HEK293 (cell line): ENCODE data around the gene MARCHF5.
"Not testable (repeated sequence)": the region's sequence is repeated elsewhere in the genome, so short reads cannot be mapped to it uniquely, and the experiment has no call there.

Source experiments
- CTCF ChIA-PET: fragments of 350-600 bp; formaldehyde crosslinking; extraction: SDS; loops from one replicate; lab custom pipeline; 2021; ENCODE audit warnings: antibody characterized with exemption; lab: Yijun Ruan, JAX
- POLR2A ChIA-PET: fragments of 300-600 bp; formaldehyde crosslinking; extraction: SDS; loops from one replicate; lab custom pipeline; 2020; ENCODE audit warnings: antibody characterized with exemption, inconsistent platforms; lab: Yijun Ruan, JAX
- H3K27ac ChIP-seq: fragments of 200-500 bp; sonication (Bioruptor generic); 2 replicates; pipeline ENCODE4 v1.5.1; 2014; ENCODE audit warnings: low read depth, low read length, control low read depth, inconsistent platforms; ENCODE audit errors: extremely low read depth
- H3K36me3 ChIP-seq, 2 experiments: fragments of 200-500 bp in 1 of 2; sonication (Bioruptor generic) in 1 of 2; 1 replicate in 1 of 2; 2 replicates in 1 of 2; pipeline ENCODE4 v1.5.1; 2014 to 2017; ENCODE audit warnings: inconsistent platforms in 2 of 2, low read length in 2 of 2; ENCODE audit not compliant: control insufficient read depth in 2 of 2, insufficient read depth in 1 of 2
- H3K4me1 ChIP-seq: fragments of 200-500 bp; sonication (Bioruptor generic); 2 replicates; pipeline ENCODE4 v1.5.1; 2014; ENCODE audit warnings: mild to moderate bottlenecking, low read length, inconsistent platforms; ENCODE audit not compliant: control insufficient read depth, insufficient read depth
- H3K4me3 ChIP-seq: 2 replicates; pipeline ENCODE4 v1.5.1; 2011; ENCODE audit warnings: low read depth, mild to moderate bottlenecking, control low read depth, low read length, moderate library complexity
- H3K9me3 ChIP-seq: fragments of 200-500 bp; sonication (Bioruptor generic); 2 replicates; pipeline ENCODE4 v1.5.1; 2014; ENCODE audit warnings: low read depth, low read length, inconsistent platforms; ENCODE audit not compliant: control insufficient read depth, insufficient read depth
- IKZF3 ChIP-seq: fragments of 450-650 bp; IDR thresholded peaks from 2 replicates; pipeline ENCODE4 v1.5.0; 2018; ENCODE audit warnings: missing biosample characterization, mild to moderate bottlenecking, missing genetic modification characterization, moderate library complexity
- PRDM10 ChIP-seq: fragments of 450-650 bp; formaldehyde crosslinking; IDR thresholded peaks from 2 replicates; pipeline ENCODE4 v1.5.1; 2016; ENCODE audit warnings: missing biosample characterization, missing genetic modification characterization
- SALL2 ChIP-seq: fragments of 450-650 bp; formaldehyde crosslinking; IDR thresholded peaks from 2 replicates; pipeline ENCODE4 v1.5.0; 2017; ENCODE audit warnings: missing biosample characterization, mild to moderate bottlenecking, missing genetic modification characterization, borderline replicate concordance
- ZBTB10 ChIP-seq: fragments of 450-650 bp; formaldehyde crosslinking; IDR thresholded peaks from 2 replicates; pipeline ENCODE4 v1.5.1; 2016; ENCODE audit warnings: missing biosample characterization, missing genetic modification characterization
- ZIC2 ChIP-seq: fragments of 450-650 bp; formaldehyde crosslinking; IDR thresholded peaks from 2 replicates; pipeline ENCODE4 v1.5.1; 2016; ENCODE audit warnings: missing biosample characterization, missing genetic modification characterization
- ZNF169 ChIP-seq: fragments of 450-650 bp; formaldehyde crosslinking; IDR thresholded peaks from 2 replicates; pipeline ENCODE4 v1.5.1; 2016; ENCODE audit warnings: missing biosample characterization, missing genetic modification characterization
- ZNF174 ChIP-seq: fragments of 450-650 bp; formaldehyde crosslinking; IDR thresholded peaks from 2 replicates; pipeline ENCODE4 v1.5.0; 2017; ENCODE audit warnings: missing biosample characterization, mild to moderate bottlenecking, missing genetic modification characterization
- ZNF184 ChIP-seq: fragments of 450-650 bp; IDR thresholded peaks from 2 replicates; pipeline ENCODE4 v1.5.1; 2018; ENCODE audit warnings: missing biosample characterization, mild to moderate bottlenecking, missing genetic modification characterization
- ZNF19 ChIP-seq: fragments of 450-650 bp; formaldehyde crosslinking; IDR thresholded peaks from 2 replicates; pipeline ENCODE4; 2016; ENCODE audit warnings: missing biosample characterization, missing genetic modification characterization, low read depth
- ZNF449 ChIP-seq: fragments of 450-650 bp; formaldehyde crosslinking; IDR thresholded peaks from 2 replicates; pipeline ENCODE4 v1.5.1; 2017; ENCODE audit warnings: missing biosample characterization, mild to moderate bottlenecking, missing genetic modification characterization, moderate library complexity
- TF ChIP-seq, protein P1 (sequence below): fragments of 450-650 bp; formaldehyde crosslinking; IDR thresholded peaks from 2 replicates; pipeline ENCODE4 v1.5.1; 2016; ENCODE audit warnings: missing biosample characterization, missing genetic modification characterization

Gene MARCHF5

DNA sequence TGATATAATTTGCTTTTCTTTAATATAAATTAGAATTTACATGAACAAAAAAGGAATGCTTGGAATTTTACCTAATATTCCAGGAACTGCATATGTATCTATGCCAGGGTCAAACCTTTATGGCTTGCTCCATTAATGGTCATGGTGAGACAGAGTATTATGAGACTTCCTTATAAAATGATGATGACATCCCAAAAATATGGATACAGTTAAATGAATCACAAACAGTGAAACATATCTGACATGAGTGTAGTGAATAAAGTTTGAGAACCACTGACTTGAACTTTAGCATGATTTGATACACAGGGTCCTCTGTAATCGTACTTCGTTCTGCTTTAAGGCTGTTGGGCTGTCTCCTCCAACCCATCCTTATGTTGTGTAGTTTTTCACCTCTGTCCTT, 51.8 kb downstream of the MARCHF5 start:
- Histone ChIP-seq H3K4me1 (no peaks in the 10 kb centered on the region), H3K36me3 (peaks cover 28 to 44% of the 10 kb centered on the region in 2 experiments), H3K27ac (no peak overlapping the region), H3K9me3 (no peaks in the 10 kb centered on the region), H3K4me3 (no peak overlapping the region)
- POLR2A ChIA-PET, result no interaction called here
- CTCF ChIA-PET, result interaction anchor here (0.7 kb wide), 1 partner anchor 620 kb away, joined by 3 read pairs; no protein-coding TSS in a partner anchor
- TF ChIP-seq ZNF19 (tag by site-specific recombination), result no peak
- TF ChIP-seq PRDM10 (tag by site-specific recombination), result no peak
- TF ChIP-seq, protein P1, sequence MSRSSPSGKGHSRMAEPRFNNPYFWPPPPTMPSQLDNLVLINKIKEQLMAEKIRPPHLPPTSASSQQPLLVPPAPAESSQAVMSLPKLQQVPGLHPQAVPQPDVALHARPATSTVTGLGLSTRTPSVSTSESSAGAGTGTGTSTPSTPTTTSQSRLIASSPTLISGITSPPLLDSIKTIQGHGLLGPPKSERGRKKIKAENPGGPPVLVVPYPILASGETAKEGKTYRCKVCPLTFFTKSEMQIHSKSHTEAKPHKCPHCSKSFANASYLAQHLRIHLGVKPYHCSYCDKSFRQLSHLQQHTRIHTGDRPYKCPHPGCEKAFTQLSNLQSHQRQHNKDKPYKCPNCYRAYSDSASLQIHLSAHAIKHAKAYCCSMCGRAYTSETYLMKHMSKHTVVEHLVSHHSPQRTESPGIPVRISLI (tag by site-specific recombination), result no peak
- TF ChIP-seq SALL2 (tag by site-specific recombination), result no peak
- TF ChIP-seq ZNF169 (tag by site-specific recombination), result no peak
- TF ChIP-seq ZBTB10 (tag by site-specific recombination), result no peak
- no peak for TF ChIP-seq ZNF184 (tag by site-specific recombination)
- no peak for TF ChIP-seq ZNF174
- no peak for TF ChIP-seq ZIC2 (tag by site-specific recombination)
- TF ChIP-seq IKZF3 (tag by site-specific recombination), result no peak
- TF ChIP-seq ZNF449, result no peak

- CTCF ChIA-PET, result not testable (repeated sequence)
Measured at GRCh38 chr10:92345575-92345974, 54.6 kb downstream of the MARCHF5 start.

DNA sequence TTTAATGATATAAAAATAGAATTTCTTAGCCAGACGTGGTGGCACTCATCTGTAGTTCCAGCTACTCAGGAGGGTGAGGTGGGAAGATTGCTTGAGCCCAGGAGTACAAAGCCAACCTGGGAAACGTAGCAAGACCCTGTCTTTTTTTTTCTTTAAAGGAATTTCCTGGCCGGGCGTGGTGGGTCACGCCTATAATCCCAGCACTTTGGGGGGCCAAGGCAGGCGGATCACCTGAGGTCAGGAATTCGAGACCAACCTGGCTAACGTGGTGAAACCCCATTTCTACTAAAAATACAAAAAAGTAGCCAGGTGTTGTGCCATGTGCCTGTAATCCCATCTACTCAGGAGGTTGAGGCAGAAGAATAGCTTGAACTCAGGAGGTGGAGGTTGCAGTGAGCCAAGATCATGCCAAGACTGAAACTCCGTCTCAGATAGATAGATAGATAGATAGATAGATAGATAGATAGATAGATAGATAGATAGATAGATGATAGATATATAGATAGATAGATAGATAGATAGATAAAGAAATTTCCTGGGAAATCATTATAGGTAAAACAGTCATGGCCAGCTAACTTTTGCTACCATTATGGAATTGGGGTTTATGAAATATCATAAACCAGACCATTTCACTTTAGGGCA, 56.2 kb downstream of the MARCHF5 start:
- peaks cover 27 to 60% of the 10 kb centered on the region in 2 experiments for H3K36me3 ChIP-seq
- H3K4me1 ChIP-seq, CTCF ChIA-PET, H3K9me3 ChIP-seq, POLR2A ChIA-PET, H3K27ac ChIP-seq, H3K4me3 ChIP-seq: not testable (repeated sequence)

More at GRCh38 chr10:92345575-92345974, 54.6 kb downstream of the MARCHF5 start:
- not testable (repeated sequence) for H3K4me3 ChIP-seq, H3K27ac ChIP-seq, H3K9me3 ChIP-seq, H3K4me1 ChIP-seq
- peaks cover 32 to 62% of the 10 kb centered on the region in 2 experiments for H3K36me3 ChIP-seq
- POLR2A ChIA-PET, result interaction anchor here (0.7 kb wide), 1 partner anchor 202 kb away, joined by 5 read pairs; no protein-coding TSS in a partner anchor
